Loucy (cell line): ENCODE data around the gene MFN2.
"Not testable (repeated sequence)": the region's sequence is repeated elsewhere in the genome, so short reads cannot be mapped to it uniquely, and the experiment has no call there.

ENCODE experiments used
- EZH2phosphoT487 ChIP-seq: fragments of 200-600 bp; IDR thresholded peaks from 2 replicates; pipeline ENCODE4 v1.6.1; 2018; ENCODE audit warnings: antibody characterized with exemption, mild to moderate bottlenecking, moderate library complexity, borderline replicate concordance
- TF ChIP-seq, protein P1 (sequence below): fragments of 200-600 bp; sonication (generic); conservative IDR thresholded peaks from 2 replicates; pipeline ENCODE4 v1.5.1; 2014; ENCODE audit warnings: mild to moderate bottlenecking, antibody characterized with exemption, low read length

DNA sequence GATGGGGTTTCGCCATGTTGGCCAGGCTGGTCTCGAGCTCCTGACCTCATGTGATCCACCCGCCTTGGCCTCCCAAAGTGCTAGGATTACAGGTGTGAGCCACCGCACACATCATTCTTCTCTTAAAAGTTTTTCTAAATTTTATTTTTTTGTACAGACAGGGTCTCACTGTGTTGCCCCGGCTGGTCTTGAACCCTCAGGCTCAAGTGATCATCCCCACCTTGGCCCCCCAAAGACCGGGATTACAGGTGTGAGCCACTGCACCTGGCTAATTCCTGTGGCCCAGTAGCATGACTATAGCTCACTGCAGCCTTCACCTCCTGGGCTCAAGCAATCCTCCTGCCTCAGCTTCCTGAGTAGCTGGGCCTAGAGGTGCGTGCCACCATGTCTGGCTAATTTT lies 40.5 kb upstream of the MFN2 start:
- TF ChIP-seq, protein P1, sequence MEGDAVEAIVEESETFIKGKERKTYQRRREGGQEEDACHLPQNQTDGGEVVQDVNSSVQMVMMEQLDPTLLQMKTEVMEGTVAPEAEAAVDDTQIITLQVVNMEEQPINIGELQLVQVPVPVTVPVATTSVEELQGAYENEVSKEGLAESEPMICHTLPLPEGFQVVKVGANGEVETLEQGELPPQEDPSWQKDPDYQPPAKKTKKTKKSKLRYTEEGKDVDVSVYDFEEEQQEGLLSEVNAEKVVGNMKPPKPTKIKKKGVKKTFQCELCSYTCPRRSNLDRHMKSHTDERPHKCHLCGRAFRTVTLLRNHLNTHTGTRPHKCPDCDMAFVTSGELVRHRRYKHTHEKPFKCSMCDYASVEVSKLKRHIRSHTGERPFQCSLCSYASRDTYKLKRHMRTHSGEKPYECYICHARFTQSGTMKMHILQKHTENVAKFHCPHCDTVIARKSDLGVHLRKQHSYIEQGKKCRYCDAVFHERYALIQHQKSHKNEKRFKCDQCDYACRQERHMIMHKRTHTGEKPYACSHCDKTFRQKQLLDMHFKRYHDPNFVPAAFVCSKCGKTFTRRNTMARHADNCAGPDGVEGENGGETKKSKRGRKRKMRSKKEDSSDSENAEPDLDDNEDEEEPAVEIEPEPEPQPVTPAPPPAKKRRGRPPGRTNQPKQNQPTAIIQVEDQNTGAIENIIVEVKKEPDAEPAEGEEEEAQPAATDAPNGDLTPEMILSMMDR = not testable (repeated sequence)
- not testable (repeated sequence) for TF ChIP-seq EZH2phosphoT487
